ENCODE measurements around the gene GALNTL6.

The GALNTL6 gene

DNA sequence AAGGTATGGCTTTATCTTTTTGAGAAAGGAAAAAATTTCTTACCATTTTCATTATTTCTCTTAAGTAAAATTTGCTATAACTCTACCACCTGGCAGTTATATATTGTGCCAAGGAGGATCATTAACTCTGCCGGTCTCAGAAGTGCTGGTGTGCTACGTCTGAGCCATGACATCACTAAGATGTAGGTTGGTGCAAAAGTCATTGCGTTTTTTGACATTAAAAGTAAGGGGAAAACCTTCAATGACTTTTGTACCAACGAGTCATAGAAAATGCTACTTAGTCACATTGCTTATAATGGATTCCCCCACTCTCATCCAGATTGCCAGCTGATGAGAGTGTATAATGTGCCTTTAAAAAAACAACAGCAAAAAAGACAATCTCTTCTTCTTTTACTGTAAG lies 786.4 kb downstream of the GALNTL6 start:
- no peak for DNase-seq

DNA sequence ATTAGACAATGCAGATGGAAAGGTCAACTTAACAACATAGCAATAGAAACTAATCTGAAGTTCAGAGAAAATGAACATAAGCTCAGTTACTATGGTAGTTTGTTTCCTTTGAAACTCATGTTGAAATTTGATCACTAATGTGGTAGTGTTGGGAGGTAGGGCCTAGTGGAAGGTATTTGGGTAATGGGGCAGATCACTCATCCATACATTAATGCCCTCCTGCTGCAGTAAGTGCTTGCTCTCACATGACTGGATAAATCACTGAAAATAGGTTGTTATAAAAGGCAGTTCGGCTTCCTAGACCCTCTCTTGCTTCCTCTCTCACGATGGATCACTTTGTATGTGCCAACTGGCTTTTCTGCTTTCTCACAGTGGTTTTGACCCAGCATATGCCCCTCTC lies 788.0 kb downstream of the GALNTL6 start:
- no peak for DNase-seq

DNA sequence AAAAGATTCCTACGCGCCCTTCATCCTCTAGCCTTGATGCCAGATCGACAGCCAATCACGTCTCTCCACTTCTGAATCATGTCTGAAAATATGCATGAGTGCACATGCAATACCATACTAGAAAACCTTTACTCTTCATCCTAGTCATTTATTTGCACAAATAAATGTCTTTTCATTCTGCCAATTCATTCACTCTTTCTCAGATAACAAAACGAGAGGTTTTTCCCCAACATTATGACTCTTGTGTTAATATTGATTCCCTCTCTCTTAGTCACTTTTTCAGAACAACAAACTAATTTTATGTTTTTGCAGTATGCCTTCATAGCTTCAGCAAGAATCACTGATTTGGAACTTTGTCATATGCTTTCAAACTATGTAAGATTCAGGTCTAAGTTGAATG lies 806.0 kb downstream of the GALNTL6 start:
- DNase-seq = no peak

DNA sequence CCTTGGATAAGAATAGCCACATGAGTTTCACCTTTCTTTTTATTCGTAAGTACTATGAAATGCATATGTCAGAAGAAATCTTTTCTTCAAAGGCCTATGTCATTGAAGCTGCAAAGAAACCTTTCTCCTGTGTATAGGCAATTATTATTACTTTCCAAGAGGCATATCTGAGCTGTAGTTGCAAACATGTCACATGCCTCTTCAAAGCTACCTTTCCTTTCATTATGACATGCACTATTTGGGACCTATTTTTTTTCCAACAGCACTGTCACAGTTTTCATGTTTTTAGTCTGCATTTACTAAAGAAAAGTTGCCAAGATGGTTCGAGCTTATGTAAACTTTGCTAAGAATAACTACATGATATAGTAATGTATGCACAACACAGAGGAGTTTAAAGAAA lies 806.6 kb downstream of the GALNTL6 start:
- no peak for DNase-seq

DNA sequence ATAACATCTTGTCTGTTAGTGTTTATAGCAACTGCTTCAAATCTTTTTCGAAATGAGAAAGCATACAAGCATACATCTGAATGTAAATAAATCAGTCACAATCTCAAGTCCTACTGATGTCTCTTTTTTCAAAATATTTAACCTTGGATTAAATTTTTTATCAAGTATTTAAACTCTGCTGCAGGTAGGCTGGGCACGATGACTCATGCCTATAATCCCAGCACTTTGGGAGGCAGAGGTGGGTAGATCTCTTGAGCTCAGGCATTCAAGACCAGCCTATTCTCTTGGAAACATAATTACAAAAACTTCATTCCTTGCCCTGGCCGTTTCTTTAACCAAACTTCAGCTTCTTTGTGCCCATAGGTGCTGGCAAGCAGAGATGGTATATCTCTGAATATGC lies 815.1 kb downstream of the GALNTL6 start:
- no peak for DNase-seq

DNA sequence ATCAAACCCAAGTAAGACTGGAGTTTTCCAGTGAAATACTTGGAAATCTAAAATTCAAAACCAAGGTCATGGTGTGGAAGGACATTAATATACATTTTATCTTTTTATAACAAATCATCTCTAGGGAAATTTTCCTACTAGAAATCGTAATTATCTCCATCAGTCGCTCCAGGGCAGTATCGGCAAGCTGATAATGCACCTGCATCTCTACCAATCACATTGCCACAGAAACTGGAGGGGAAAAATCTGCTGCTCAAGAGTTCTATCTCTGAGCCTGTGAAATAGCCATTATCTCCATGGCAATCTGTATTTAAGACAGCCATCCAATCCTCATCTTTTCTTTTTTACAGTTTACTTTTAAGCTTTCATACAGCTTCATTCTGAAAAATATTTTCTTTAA lies 817.1 kb downstream of the GALNTL6 start:
- DNase-seq = no peak

DNA sequence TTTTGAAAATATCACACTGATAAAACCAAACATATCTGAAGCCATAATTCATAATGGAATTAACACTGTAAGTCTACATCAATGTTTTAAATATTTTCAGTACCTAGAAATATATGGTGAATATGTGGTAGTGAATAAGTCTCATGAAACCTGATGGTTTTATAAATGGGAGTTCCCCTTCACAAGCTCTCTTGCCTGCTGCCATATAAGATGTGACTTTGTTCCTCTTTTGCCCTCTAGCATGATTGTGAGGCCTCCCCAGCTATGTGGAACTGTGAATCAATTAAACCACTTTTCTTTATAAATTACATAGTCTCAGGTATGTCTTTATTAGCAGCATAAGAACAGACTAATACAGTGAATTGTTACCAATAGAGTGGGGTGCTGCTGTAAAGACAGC lies 818.6 kb downstream of the GALNTL6 start:
- no peak for DNase-seq

DNA sequence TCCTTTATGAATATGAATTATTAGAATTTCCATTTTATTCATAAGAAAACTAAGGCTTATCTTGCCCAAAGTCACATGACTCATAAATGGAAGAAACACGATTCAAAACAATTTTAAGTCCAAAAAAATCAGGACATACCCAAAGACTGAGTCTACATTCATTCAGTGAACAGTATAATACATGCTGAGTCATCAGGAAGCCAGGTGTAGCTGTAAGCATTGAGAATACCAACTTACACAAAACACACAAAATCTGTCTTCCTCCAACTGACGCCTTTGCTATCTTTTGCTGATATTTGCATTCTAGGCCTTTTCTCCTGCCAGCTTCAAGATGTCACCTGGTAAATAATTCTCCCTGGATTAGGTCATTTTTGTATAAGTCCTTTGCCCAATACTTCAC lies 835.3 kb downstream of the GALNTL6 start:
- DNase-seq = no peak

DNA sequence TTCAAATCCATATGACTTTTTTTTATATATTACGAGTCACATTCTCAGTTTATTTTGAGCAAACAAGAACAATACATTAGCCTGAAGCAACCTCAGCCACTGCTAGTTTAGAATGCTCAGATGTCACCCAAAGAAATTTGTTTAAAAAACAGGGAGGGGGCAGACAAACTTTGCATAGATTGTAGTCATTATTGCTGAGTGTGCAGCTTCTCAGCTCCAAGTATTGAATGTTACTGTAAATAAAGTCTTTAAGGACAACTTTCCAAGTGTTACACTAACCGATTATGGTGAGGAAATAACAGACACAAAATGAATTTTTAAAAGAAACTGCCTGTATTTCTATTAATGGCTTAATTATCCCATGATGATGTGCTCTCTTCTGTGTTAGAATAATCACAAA lies 835.9 kb downstream of the GALNTL6 start:
- DNase-seq = no peak

DNA sequence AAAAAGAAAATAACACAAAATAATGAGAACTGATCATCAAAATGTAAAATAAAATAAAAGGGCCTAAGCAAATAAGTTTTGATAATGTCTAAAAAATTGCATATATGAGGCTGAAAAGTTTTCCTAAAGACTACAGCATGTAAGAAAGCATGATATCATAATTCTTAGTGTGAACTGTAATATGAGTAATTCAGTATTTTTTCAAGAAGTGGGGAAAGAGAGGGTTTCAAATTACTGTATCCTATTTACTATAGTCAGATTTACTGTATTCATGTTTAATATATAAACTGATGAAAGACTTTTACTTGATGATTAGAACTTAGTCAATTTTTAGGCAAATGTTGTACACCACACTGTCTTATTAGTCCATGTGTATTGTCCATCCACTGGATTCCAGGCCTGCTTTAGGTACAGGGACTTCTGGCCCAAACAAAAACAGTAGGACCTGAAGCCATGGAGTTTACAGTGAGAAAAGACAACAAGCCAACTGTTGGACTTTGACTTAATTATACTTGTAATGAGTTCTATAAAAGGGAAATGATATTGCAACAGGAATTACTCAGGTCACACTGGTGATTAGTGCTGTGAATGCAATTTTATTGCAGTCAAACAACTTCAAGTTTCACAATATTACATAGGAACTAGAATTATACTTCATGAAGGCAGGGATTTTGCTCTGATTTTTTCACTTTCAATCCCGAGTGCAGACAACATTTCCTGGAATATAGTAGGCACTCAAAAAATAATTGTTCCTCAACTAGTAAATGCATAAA lies 837.7 kb downstream of the GALNTL6 start:
- DNase-seq = no peak

DNA sequence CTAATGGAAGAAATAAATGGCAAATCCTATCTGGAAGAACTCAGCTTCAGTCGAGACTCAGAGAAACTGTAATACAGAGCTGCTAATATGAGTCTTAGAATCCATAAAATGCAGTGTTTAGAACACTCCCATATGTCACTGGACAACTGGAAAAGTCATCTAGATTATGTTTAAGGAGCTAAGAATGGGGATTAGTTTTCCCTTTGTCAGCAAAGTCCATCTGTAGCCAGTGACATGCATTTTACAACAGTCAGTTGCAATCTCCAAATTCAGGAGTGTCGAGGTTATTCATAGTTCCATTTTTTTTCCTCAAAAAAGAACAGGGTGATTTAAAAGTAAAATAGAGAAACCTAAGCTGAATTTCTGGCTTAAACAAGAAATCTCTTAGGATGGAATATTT lies 838.8 kb downstream of the GALNTL6 start:
- DNase-seq = no peak

DNA sequence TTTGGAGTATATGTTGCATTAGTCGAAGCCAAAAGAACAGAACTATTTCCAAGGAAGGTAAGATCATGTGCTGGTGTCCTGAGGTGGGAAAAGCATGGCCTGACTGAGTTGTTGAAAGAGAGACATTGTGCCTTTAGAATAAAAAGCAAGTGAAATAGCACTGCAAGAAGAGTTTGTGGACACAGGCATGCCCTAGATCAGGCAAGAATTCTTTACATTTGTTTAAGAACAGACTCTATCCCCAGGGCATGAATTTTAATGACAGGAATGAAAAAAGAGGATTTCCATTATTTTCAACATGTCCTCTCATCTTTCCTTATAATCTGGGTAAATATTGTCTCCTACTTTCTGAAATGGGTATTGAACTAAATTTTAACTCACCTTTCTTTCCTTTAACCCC lies 839.2 kb downstream of the GALNTL6 start:
- no peak for DNase-seq

DNA sequence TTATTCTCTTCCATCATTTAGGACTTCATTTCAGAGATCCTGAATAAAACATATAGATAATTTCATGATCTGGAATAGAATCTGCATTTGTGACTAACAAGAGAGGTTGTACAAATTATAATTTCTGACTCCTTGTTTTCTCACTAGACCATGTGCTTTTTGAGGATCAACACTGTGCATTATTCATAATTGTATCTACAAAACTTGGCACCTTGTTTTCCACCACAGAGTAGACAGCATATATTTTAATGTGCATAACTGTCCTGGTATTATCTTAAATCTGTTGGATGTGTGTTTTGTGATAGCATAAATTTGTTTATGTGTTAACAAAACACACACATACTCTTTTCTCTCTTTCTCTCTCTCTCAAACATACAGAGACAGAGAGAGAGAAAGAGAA lies 840.5 kb downstream of the GALNTL6 start:
- no peak for DNase-seq

DNA sequence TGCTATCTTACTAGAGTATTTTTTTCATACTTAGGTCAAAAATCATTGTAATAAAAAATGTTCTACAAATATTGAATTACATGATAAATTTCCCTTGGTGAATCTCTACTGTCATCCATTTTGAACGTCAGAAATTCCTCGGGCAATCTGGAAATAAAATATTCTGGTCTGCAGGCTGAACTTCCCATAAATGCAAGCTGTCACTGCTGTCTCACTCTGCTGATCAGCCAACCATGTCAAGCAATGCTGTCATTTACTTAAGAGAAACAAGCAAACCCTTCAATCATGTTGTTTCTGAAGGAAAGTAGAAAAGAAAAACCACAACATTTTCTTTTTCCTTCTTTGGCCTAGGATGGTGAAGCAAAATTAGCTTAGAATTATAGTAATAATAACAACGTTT lies 841.3 kb downstream of the GALNTL6 start:
- DNase-seq = no peak

DNA sequence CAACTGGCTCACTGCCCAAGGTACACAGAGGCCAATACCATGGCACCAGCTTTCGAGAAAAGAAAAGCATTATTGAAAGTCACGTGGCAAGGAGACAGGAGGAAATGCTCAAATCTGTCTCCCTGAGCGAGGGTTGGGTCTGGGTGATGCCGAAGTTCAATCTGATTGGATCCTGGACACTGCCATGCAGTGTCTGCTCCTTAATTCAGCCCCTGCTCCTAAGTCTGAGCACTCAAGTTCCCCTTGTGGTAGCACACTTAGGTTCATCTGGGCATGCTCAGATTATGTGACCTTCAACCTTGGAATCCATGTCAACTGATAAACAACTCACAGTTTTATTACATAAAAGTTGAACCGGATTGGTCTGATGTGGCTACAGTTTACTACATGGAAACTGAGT lies 842.9 kb downstream of the GALNTL6 start:
- DNase-seq = no peak

DNA sequence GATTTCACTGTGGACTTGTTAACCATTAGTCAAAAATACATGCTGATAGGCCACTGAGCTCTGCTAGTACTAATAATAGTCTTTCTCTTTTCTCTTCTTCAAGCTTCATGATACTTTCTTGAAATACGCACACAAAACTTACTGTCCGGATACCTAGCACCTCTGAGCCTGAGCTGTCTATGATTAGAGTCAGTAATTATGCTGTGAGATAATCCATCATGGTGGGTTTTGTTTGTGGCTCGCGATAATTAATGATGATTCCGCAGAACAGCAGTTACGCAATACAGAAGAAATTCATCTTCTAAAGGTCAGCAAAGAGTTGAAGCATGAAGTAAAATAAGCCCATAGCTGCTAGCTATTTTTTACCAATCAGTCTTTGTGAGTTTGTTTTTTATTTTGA lies 843.9 kb downstream of the GALNTL6 start:
- no peak for DNase-seq

DNA sequence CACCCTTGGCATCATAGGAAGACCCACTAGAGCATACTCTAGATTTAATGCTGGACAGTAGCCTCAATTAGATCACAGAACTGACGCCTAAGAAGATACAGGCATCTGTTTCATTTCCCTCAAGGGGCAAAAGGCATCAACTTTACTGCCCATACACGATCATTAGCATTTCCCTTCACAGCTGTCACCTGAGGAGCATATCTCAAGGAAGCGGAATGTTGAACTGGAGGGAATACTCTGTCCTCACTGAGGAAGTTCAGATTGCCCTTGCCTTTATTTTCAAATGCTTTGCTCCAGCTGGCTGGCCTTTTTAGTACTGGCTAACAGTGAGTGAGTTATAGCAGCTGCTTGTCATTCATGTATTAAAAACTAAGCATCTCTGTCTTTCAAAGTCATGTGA lies 847.0 kb downstream of the GALNTL6 start:
- no peak for DNase-seq

DNA sequence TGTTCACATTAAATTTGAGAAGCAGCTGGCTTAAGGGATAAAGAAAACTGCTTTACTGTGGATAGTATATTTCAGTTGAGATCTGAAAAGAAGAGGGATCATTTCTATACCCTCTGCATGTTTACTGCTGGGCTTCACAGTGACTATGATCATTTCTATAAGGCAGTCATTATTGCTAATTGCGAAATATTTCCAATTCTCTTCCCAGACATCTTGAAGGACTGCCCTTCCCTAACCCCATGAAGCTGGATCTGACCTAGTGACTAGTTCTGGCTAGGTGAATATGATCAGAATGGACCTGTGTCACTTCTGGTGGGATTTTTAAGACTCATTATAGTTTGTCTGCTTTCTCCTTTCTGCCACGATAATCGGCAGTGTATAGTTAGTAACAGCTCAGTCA lies 848.9 kb downstream of the GALNTL6 start:
- DNase-seq = no peak

DNA sequence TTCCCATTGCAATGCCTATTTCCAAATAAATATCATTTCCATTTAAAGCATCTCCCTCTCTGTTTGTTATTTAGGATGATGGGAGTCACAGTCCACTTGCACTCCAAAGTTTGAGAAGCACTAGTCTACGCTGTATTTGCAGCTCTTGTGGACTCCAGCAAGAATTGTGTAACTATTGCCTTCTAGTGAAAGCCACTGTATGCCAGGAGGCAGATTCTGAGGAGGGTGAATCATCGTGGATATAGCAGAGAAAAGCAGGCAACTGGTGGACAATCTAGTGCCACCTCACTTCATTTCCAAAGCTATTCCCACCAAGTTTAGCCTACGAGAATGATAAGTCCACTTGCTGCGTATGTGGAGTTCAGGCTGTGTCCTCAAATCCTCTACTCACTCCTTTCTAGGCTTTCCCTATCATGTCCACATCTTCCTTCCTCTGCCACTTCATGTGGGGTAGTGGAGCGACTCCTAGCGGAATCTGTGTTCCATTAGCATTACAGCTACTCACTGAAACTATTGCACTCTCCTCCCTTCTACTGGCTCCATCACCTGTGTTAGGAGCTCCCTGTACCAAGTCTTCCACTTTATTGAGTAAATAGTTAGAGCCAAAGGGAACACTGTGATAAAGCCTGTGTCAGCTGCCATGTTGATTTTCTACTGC lies 853.6 kb downstream of the GALNTL6 start:
- DNase-seq = no peak

DNA sequence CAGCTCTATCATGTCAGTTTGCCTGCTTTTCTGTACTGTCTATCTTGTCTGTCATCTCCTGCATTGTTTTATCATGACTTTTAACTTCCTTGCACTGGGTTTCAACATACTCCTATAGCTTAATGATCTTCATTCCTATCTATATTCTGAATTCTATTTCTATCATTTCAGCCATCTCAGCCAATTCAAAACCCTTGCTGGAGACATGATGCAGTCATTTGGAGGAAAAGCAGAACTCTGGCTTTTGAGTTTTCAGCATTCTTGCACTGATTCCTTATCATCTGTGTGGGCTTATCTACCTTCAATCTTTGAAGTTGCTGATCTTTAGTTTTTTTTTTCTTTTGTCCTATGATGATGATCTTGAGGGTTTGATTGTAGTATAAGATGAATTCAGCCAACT lies 861.6 kb downstream of the GALNTL6 start:
- DNase-seq = no peak

DNA sequence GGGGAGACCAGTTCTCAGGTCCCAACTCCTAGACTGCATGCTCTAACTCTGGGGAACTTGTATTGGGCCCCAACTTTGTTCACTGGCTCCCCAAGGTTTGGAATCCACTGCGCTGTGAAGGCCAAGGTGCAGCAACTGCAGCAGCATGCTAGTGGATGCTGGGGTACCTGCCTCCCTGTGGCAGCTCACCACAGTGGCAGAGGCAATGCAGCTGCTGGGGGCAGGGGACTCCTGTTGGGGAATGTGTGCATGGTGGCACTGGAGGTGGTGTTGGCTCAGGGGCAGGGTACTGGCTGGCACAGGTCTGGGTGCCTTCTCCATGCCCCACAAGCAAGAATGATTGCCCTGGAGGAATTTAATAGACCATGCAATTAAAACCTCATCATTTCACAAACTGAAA lies 862.0 kb downstream of the GALNTL6 start:
- no peak for DNase-seq

DNA sequence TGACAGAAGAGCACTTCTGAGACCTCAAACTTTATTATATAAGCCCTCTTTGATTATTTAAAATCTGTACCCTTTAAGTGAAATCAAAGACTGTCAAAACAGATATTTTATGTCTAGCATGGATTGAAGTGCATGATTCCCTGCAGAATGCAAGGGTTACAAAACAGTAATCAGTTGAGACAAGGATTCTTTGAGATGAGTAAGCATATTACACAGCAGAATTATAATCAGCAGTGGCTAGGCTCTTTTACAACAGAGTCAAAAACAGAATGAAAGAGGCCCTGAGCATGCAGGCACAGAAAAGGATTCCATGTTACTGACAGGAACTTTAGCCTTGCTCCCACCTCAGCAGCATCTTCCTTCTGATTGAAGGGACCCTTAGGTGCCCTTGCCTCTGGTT lies 867.5 kb downstream of the GALNTL6 start:
- no peak for DNase-seq

DNA sequence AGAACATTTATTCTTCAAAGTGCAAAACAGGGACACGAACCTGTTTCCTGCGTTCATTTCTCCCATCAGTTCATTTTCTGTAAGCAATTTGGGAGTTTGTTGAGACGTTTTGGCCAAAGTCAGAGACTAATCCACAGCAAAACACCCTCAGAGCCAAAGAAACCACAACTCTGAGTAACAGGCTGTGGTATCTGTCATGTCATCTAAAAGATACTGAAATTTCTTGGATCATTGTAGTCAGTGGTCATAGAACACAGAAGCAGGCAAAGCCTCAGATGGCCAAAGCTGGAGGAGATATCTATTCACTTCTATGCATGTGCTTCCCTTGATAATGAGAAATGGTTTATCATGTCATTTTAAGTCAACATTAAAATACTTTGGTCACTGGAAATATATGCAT lies 869.8 kb downstream of the GALNTL6 start:
- no peak for DNase-seq

DNA sequence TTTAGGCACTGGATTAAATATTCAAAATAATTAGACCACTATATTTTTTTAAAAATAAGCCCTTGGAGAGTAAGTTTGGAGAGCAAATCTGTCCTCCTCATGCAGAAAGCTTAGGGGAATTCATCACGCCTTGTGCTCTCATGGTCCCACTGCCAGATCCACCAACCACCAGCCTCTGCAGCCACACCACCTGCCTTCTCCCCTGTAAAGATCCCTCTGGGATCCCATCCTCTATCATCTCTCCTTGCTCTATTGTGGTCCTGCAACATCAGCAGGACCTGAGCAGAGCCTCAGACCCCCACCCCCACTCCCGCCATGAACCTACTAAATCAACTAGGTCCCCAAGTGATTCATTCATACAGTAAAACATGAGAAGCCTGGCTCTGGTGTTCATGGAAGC lies 872.8 kb downstream of the GALNTL6 start:
- DNase-seq = no peak

DNA sequence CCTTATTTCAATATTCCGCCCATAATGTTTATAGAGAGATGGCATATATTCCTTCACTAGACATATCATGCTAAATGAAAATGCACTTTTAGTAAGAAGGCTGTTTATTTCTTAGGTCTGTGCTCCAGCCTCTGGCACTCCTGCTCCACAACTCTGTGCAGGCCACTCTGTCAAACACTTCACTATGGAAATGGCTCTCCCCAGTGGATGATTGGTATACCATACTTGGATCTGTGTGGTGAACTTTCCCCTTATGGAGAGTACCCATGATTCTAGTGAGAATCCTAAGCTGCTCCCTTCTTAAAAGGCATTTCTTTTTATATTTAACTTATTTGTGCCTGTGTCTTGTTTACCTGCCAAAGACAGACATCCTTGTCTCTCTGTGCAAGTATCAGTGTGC lies 875.3 kb downstream of the GALNTL6 start:
- DNase-seq = no peak

Data from activated naive CD4-positive, alpha-beta T cell treated with Interleukin-2 at 50 U/mL for 16 hours (primary cell).